Measurements from ENCODE around the gene ANKRD65.
"Not testable (repeated sequence)": the region's sequence is repeated elsewhere in the genome, so short reads cannot be mapped to it uniquely, and the experiment has no call there.

ANKRD65 gene

GRCh38 chr1:1393014-1393413 is 28.1 kb downstream of the ANKRD65 start:
- no peak for DNase-seq

DNA sequence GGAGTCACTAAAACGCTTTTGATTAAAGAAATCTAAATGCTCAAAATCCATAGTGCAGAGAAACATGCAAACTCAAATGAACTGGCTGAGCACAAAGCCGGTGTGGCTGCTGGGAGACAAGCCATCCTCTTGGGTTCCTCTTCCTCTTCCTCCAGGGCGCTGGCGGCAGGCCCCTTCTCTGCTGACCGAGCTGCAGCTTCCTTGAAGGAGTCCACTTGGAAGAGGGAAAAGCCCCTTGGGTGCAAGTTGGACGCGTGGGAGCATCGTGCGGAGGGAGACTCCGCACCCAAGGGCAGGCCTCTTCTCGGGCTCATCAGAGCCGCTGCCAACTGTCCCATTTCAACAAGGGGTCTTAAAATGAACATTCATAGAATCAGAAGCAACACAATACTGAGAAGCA is 29.9 kb downstream of the ANKRD65 start:
- no peak for DNase-seq

GRCh38 chr1:1390675-1391074 is 30.4 kb downstream of the ANKRD65 start:
- no peak for DNase-seq

DNA sequence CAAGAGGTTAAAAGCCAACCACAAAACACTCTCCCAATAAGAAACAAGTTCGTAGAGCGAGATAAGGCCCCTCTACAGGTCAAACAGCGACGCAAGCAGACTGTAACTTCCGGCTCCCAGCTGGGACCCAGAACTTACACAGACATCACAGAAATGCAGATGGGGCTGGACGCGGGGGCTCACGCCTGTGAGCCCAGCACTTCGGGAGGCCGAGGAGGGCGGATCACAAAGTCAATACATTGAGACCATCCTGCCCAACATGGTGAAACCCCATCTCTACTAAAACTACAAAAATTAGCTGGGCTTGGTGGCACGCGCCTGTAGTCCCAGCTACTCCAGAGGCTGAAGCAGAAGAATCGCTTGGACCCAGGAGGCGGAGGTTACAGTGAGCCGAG is 33.0 kb downstream of the ANKRD65 start:
- DNase-seq = no peak

- no peak for DNase-seq
Measured at GRCh38 chr1:1387098-1388077, 33.7 kb downstream of the ANKRD65 start.

DNA sequence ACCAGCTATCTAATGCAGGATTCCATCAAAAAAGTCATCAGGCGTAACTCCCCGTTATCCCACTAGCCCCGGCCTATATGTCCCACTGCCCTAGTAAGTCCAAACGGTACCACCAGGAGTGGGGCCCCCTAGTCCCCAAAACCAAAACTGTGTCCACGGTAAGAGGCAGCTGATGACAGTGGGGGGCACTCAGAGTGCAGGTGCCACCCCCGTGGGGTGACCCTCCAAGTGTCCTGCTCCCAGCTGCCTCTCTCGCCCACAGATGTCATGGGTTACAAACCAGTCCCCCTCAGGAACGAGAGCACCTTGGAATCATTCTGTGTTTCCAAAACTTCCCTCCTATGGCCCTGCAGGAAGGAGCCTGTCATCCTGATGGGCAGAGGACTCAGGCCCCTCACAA is 35.1 kb downstream of the ANKRD65 start:
- DNase-seq = no peak

GRCh38 chr1:1385339-1385738 is 35.7 kb downstream of the ANKRD65 start:
- not testable (repeated sequence) for DNase-seq

DNA sequence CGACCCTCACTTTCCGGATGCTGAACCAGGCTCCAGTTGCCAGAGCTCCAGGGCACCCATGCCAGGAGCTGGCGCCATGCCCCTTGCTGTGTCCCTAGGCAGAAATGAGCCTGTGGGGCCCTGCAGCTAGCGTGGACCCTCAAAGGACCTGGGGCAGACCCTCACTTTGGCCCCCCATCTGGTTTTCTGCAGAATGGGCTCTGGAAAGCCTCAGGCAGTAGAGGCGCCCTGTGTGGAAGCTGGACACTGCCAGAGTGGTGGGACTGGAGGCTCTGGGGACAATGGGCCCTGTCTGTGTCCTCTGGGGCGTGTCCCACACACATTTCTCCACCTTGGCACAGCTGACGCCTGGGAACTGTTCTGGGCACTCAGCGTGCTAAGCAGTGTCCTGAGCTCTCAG is 39.8 kb downstream of the ANKRD65 start:
- no peak for DNase-seq

DNA sequence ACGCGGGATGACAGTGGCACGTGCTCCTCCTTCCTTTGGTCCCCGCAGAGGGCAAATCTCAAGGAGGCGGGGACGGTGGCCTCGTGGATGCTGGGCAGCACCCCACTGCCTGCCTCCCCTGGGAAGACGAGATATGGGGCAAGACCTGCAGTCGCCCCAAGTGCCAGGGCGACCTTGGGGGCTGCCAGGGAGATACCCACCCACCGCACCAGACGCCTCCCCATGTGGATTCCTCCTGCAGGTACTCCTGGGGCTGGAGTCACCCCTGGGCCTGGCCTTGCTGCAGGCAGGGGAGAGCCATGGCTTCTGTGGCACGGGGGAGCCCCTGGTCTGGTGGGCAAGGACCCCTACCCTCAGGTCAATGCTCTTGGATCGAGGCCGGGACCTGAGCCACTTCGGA is 40.2 kb downstream of the ANKRD65 start:
- DNase-seq = no peak

DNA sequence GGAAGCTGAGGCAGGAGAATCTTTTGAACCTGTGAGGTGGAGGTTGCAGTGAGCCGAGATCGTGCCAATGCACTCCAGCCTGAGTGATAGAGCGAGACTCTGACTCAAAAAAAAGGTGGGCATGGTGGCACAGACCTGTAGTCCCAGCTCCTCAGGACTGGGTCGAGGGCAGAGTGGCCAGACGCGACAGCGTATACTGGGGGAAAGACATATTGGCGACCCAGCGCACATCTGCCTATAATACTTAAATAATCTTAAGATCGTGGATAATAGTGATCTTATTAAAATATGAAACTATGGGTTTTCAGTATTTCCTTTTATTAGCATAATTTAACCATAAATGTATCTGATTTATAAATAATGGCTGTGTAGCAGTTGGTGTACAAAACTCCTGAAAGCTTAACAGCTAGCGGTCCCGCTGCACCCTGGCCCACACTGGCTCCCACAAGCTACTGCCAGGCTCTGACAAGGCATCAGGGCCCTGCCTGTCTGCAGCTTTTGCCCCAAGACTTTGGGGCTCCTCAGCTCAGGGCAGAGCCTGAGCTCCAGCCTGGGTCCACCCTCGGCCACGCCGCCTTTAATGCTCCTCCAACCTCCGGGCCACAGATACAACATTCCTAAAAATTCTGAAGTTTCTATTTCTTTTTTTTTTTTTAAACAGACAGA is 43.4 kb downstream of the ANKRD65 start:
- DNase-seq = no peak

DNA sequence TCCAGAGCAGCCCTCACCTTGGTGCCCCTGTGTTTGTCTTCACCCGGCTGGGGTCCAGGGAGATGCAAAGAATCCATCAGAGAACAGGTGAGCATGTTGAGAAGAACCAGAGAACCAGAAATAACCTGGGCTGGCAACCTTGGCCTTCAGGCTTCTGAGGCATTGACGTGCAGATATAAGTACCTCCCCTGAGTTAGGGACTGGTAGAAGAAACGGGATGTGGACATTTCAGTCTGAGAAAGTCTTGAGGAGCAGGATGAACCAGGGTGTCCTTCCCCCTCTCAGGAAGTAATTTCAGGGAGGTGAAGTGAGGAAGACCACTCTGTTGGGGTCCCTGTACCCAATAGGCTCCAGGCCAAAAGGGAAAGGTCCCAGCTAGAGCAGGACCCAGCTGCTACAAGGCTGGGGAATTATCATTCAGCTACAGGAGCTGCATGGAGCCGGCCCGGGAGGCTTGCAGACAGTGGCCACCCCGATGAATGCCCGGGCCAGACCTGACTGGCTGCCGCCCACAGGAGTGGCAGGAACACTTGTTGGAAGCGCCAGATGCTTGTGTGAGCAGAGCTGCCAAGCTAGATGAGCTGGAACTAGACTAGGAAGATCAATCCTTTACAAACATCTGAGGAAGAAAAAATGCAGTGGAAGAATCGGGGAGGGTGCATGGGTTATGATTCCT is 44.4 kb downstream of the ANKRD65 start:
- DNase-seq = no peak

GRCh38 chr1:1374929-1375662 is 46.0 kb downstream of the ANKRD65 start, which contains the start of gene AURKAIP1:
AURKAIP1 (minus strand) TSS chr1:1375207; CDS start chr1:1374756, 451 bp downstream.
- DNase-seq = peak; percentile 98

GRCh38 chr1:1374589-1374928 is 46.5 kb downstream of the ANKRD65 start:
- no peak for DNase-seq

- DNase-seq = no peak
Measured at GRCh38 chr1:1373815-1374588, 47.1 kb downstream of the ANKRD65 start.

GRCh38 chr1:1373051-1373814 is 47.8 kb downstream of the ANKRD65 start:
- no peak for DNase-seq

GRCh38 chr1:1371746-1372711 is 49.0 kb downstream of the ANKRD65 start:
- DNase-seq = peak; percentile 73

DNA sequence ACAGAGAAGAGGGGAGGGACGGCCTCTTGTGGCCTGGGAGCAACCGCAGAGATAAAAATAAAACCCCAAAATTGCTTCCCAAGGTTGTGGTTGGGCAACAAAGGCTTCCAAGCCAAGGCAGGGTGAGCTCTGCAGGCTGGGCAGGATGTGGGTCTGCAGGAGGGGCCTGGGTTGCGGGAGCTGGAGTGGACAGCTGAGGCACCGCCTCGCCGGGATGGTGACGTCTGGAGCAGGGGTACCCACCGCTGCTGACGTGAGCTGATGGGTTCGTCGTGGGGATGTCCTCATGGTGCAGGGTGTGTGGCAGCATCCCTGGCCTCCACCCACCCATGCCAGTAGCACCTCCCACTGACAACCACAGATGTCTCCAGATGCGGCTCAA is 49.7 kb downstream of the ANKRD65 start:
- DNase-seq = no peak

GRCh38 chr1:1370771-1371300 is 50.2 kb downstream of the ANKRD65 start:
- DNase-seq = no peak

DNA sequence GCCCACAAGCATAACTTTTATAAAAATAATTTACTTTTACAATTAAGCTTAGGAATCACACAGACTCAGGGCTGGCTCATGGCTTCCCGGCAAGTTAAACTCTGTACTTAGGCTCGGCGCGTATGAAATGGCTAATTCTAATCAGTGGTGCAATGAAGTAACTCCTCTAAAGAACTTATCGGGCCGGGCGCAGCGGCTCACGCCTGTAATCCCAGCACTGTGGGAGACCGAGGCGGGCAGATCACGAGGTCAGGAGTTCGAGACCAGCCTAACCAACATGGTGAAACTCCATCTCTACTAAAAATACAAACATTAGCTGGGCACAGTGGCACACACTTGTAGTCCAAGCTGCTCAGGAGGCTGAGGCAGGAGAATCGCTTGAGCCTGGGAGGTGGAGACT is 51.0 kb downstream of the ANKRD65 start:
- not testable (repeated sequence) for DNase-seq

Measured in stimulated activated CD4-positive, alpha-beta T cell treated with anti-CD3 and anti-CD28 coated beads, Interleukin-1b, Interleukin-23, amount 100 ng/mL, for 48 hours (primary cell).